CD4-positive, CD25-positive, alpha-beta regulatory T cell (primary cell): Measurements from ENCODE around the gene KLB. TPM values are rescaled to one million over a fixed set of nuclear protein-coding genes. Genes with fewer than 3 reads are reported as not detected.

ENCODE experiments used
- ATAC-seq, 2 donors: fragments of 150-1000 bp; cut with Tn5 transposase; one replicate each; pipeline ENCODE4 v1.10.0; 2021; ENCODE audit warnings: low read depth in 2 of 2, moderate number of reproducible peaks in 2 of 2, moderate library complexity in 1 of 2
- DNase-seq, 3 donors: peaks; one replicate each; pipeline versions ENCODE4 v3.0.0 to v3.0.0-alpha.2; 2012 to 2022; ENCODE audit warnings: mixed read lengths in 1 of 3
- H3K27ac ChIP-seq: one replicate; pipeline ENCODE4 v1.7.0; 2013; ENCODE audit warnings: mild to moderate bottlenecking, low read length; ENCODE audit not compliant: insufficient read depth, poor library complexity, severe bottlenecking
- H3K27me3 ChIP-seq: one replicate; pipeline ENCODE4 v1.7.0; 2013; ENCODE audit warnings: low read length; ENCODE audit not compliant: control insufficient read depth, insufficient read depth
- H3K36me3 ChIP-seq: one replicate; pipeline ENCODE4 v1.7.0; 2013; ENCODE audit warnings: mild to moderate bottlenecking, low read length, moderate library complexity; ENCODE audit not compliant: control insufficient read depth, insufficient read depth
- H3K4me1 ChIP-seq: 2 replicates; pipeline ENCODE4 v1.7.0; 2013; ENCODE audit warnings: mild to moderate bottlenecking, low read length; ENCODE audit not compliant: insufficient read depth, control insufficient read depth, poor library complexity, severe bottlenecking
- H3K4me3 ChIP-seq: one replicate; pipeline ENCODE4 v1.7.0; 2013; ENCODE audit warnings: low read depth, mild to moderate bottlenecking, low read length, moderate library complexity
- H3K9me3 ChIP-seq, 2 experiments: 1 replicate in 1 of 2; 2 replicates in 1 of 2; pipeline ENCODE4 v1.7.0; 2013; ENCODE audit warnings: low read length in 2 of 2, mild to moderate bottlenecking in 1 of 2, moderate library complexity in 1 of 2; ENCODE audit not compliant: control insufficient read depth in 2 of 2
- H3K27ac Mint-ChIP-seq, 3 donors: one replicate each; pipeline ENCODE4 v1.8.0; 2020 to 2022; ENCODE audit warnings: mild to moderate bottlenecking in 3 of 3, mixed read lengths in 3 of 3, moderate library complexity in 2 of 3
- H3K27me3 Mint-ChIP-seq: one replicate; pipeline ENCODE4 v1.8.0; 2022; ENCODE audit warnings: mild to moderate bottlenecking, mixed read lengths
- H3K36me3 Mint-ChIP-seq: one replicate; pipeline ENCODE4 v1.8.0; 2020; ENCODE audit warnings: mixed read lengths
- H3K4me1 Mint-ChIP-seq, 4 donors: one replicate each; pipeline ENCODE4 v1.8.0; 2020 to 2022; ENCODE audit warnings: mixed read lengths in 4 of 4, mild to moderate bottlenecking in 1 of 4
- H3K4me3 Mint-ChIP-seq, 4 donors: one replicate each; pipeline ENCODE4 v1.8.0; 2020 to 2022; ENCODE audit warnings: mild to moderate bottlenecking in 4 of 4, mixed read lengths in 4 of 4, moderate library complexity in 3 of 4
- H3K9me3 Mint-ChIP-seq, 7 donors: one replicate each; pipeline ENCODE4 v1.8.0; 2020 to 2022; ENCODE audit warnings: mixed read lengths in 7 of 7, mild to moderate bottlenecking in 3 of 7, moderate library complexity in 2 of 7
- polyA plus RNA-seq, 4 donors: library from polyadenylated mRNA; unstranded; fragments of 300-500 nt; fragmentation: Illumina TruSeq; gene quantifications; one replicate each; pipeline ENCODE4 v1.2.3, GENCODE V29; 2021
- total RNA-seq: library from RNA; stranded (reverse); gene quantifications from one replicate; pipeline ENCODE4 v1.2.3, GENCODE V29; 2022

Gene KLB
- total and polyA plus RNA-seq, 5 donors from 2014 or later: 0.06 to 0.07 TPM; not detected in 3

GRCh38 chr4:39470402-39470801, 63.7 kb downstream of the KLB start:
- no peaks in the 10 kb centered on the region for H3K27me3 Mint-ChIP-seq
- Histone ChIP-seq H3K4me3 (no peak overlapping the region), H3K36me3 (peaks cover 10% of the 10 kb centered on the region), H3K4me1 (no peaks in the 10 kb centered on the region), H3K27me3 (no peaks in the 10 kb centered on the region), H3K9me3 (no peaks in the 10 kb centered on the region), H3K27ac (no peak overlapping the region)
- H3K4me3 Mint-ChIP-seq: no peak overlapping the region
- H3K36me3 Mint-ChIP-seq: peaks cover 7% of the 10 kb centered on the region
- H3K9me3 Mint-ChIP-seq: no peaks in the 10 kb centered on the region
- DNase-seq: no peak
- H3K4me1 Mint-ChIP-seq: peaks cover 0 to 8% (median 4%) of the 10 kb centered on the region in 4 donors
- H3K27ac Mint-ChIP-seq: no peak overlapping the region
- no peak for ATAC-seq

DNA sequence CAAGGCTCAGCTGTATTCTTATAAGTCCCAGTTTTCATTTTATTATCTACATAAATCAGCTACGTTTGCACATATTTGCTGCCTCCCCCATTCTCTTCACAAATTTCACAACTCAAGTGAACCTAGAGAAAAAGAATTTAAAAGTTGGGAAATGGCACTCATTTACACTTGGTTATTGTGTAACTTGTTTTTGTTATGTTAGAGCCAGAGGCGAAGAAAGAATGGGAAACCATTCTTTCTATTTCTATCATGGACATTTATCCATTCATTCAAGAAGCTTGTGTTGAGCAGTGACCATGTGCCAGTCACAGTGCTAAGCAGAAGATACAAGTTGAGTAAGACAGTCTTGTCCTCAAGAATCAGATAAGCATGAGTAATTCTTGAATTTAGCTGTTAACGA, 65.7 kb downstream of the KLB start:
- H3K27ac Mint-ChIP-seq: no peak overlapping the region
- Histone ChIP-seq H3K9me3 (no peaks in the 10 kb centered on the region), H3K27me3 (no peaks in the 10 kb centered on the region), H3K4me1 (no peaks in the 10 kb centered on the region), H3K27ac (no peak overlapping the region), H3K36me3 (peaks cover 17% of the 10 kb centered on the region), H3K4me3 (no peak overlapping the region)
- H3K4me3 Mint-ChIP-seq: no peak overlapping the region
- peaks cover 0 to 8% (median 4%) of the 10 kb centered on the region in 4 donors for H3K4me1 Mint-ChIP-seq
- DNase-seq (no peak), ATAC-seq (no peak)
- peaks cover 14% of the 10 kb centered on the region for H3K36me3 Mint-ChIP-seq
- no peaks in the 10 kb centered on the region for H3K9me3 Mint-ChIP-seq
- no peaks in the 10 kb centered on the region for H3K27me3 Mint-ChIP-seq

- no peaks in the 10 kb centered on the region for H3K4me1 ChIP-seq
- DNase-seq (no peak), ATAC-seq (no peak)
- Mint-ChIP-seq H3K4me1 (no peaks in the 10 kb centered on the region), H3K9me3 (no peaks in the 10 kb centered on the region), H3K36me3 (peaks cover 18% of the 10 kb centered on the region), H3K27ac (no peak overlapping the region), H3K27me3 (no peaks in the 10 kb centered on the region), H3K4me3 (no peak overlapping the region)
- H3K27me3 ChIP-seq: no peaks in the 10 kb centered on the region
- no peak overlapping the region for H3K4me3 ChIP-seq
- H3K36me3 ChIP-seq: peaks cover 17% of the 10 kb centered on the region
- H3K9me3 ChIP-seq: no peaks in the 10 kb centered on the region
- no peak overlapping the region for H3K27ac ChIP-seq
Observed at GRCh38 chr4:39476187-39476895, 69.6 kb downstream of the KLB start.

- peaks cover 18% of the 10 kb centered on the region for H3K36me3 Mint-ChIP-seq
- no peak for DNase-seq
- peaks cover 4% of the 10 kb centered on the region for H3K27me3 Mint-ChIP-seq
- H3K4me3 Mint-ChIP-seq: no peak overlapping the region
- ATAC-seq: no peak
- no peak overlapping the region for H3K27ac Mint-ChIP-seq
- no peaks in the 10 kb centered on the region for H3K27me3 ChIP-seq
- no peak overlapping the region for H3K27ac ChIP-seq
- no peaks in the 10 kb centered on the region for H3K4me1 Mint-ChIP-seq
- H3K4me3 ChIP-seq: no peak overlapping the region
- H3K9me3 Mint-ChIP-seq: peaks cover 0 to 3% (median 0%) of the 10 kb centered on the region in 7 donors
- no peaks in the 10 kb centered on the region for H3K4me1 ChIP-seq
- no peaks in the 10 kb centered on the region for H3K9me3 ChIP-seq
- peaks cover 9% of the 10 kb centered on the region for H3K36me3 ChIP-seq
Observed at GRCh38 chr4:39480251-39480650, 73.5 kb downstream of the KLB start.

GRCh38 chr4:39480902-39481695, 74.4 kb downstream of the KLB start:
- Mint-ChIP-seq H3K4me1 (no peaks in the 10 kb centered on the region), H3K4me3 (no peak overlapping the region), H3K27me3 (peaks cover 4% of the 10 kb centered on the region), H3K27ac (no peak overlapping the region), H3K36me3 (peaks cover 16% of the 10 kb centered on the region), H3K9me3 (peaks cover 0 to 3% (median 0%) of the 10 kb centered on the region in 7 donors)
- no peaks in the 10 kb centered on the region for H3K27me3 ChIP-seq
- H3K4me3 ChIP-seq: no peak overlapping the region
- DNase-seq (no peak), ATAC-seq (no peak)
- H3K27ac ChIP-seq: no peak overlapping the region
- peaks cover 9% of the 10 kb centered on the region for H3K36me3 ChIP-seq
- H3K9me3 ChIP-seq: no peaks in the 10 kb centered on the region
- no peaks in the 10 kb centered on the region for H3K4me1 ChIP-seq

GRCh38 chr4:39484582-39485272, 78.0 kb downstream of the KLB start:
- ATAC-seq: no peak
- peaks cover 10% of the 10 kb centered on the region for H3K36me3 Mint-ChIP-seq
- DNase-seq: no peak
- peaks cover 4% of the 10 kb centered on the region for H3K27me3 Mint-ChIP-seq
- Histone ChIP-seq H3K27me3 (no peaks in the 10 kb centered on the region), H3K4me1 (no peaks in the 10 kb centered on the region), H3K27ac (no peak overlapping the region), H3K36me3 (no peaks in the 10 kb centered on the region), H3K9me3 (no peaks in the 10 kb centered on the region), H3K4me3 (no peak overlapping the region)
- H3K4me1 Mint-ChIP-seq: no peaks in the 10 kb centered on the region
- H3K9me3 Mint-ChIP-seq: peaks cover 0 to 3% (median 0%) of the 10 kb centered on the region in 7 donors
- no peak overlapping the region for H3K27ac Mint-ChIP-seq
- no peak overlapping the region for H3K4me3 Mint-ChIP-seq

DNA sequence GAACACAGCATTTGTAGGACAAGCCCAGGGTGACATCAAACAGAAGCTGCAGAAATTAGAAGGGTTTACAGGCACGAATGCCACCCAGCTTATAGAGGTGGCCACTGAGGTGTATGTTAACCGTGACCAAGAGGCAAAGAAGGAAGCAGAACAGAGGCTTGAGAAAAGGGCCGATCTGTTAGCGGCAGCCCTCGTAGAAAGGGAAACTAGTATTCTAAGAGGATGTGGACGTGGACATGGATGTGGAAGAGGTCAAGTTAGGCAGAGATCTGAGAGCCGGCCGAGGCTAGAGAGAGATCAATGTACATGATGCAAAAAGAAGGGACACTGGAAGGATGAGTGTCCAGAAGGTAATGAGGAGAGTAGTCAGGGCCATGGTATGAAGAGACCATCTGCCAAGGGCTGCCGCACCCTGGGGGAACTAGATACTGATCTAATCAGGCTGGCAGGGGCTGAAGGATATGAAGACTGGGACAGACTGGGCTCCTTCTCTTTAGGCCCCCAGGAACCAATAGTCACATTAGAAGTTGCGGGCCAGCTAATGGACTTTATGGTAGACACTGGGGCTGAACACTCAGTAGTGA, 79.6 kb downstream of the KLB start:
- H3K27me3 Mint-ChIP-seq: peaks cover 4% of the 10 kb centered on the region
- Histone ChIP-seq H3K4me3 (no peak overlapping the region), H3K4me1 (no peaks in the 10 kb centered on the region), H3K9me3 (no peaks in the 10 kb centered on the region), H3K36me3 (no peaks in the 10 kb centered on the region), H3K27me3 (no peaks in the 10 kb centered on the region), H3K27ac (no peak overlapping the region)
- peaks cover 0 to 3% (median 0%) of the 10 kb centered on the region in 7 donors for H3K9me3 Mint-ChIP-seq
- no peak overlapping the region for H3K4me3 Mint-ChIP-seq
- H3K27ac Mint-ChIP-seq: peak overlapping the region in 1 of 3 donors; percentile 21
- H3K36me3 Mint-ChIP-seq: peaks cover 4% of the 10 kb centered on the region
- H3K4me1 Mint-ChIP-seq: no peaks in the 10 kb centered on the region
- DNase-seq: no peak
- ATAC-seq: no peak
